K562 (cell line): Measurements from ENCODE around the gene DOLPP1. TPM values are rescaled to one million over a fixed set of nuclear protein-coding genes. Genes with fewer than 3 reads are reported as not detected.

ENCODE experiments used
- ELK3 ChIP-seq: fragments of 450-650 bp; formaldehyde crosslinking; IDR thresholded peaks from 2 replicates; pipeline ENCODE4 v1.4.0; 2020; ENCODE audit warnings: mild to moderate bottlenecking
- MTA1 ChIP-seq: fragments of 450-650 bp; IDR thresholded peaks from 2 replicates; pipeline ENCODE4 v1.6.1; 2017; ENCODE audit warnings: borderline replicate concordance
- NCOA1 ChIP-seq: fragments of 450-650 bp; IDR thresholded peaks from 2 replicates; pipeline ENCODE4 v1.6.1; 2016; ENCODE audit warnings: low read depth
- PATZ1 ChIP-seq: fragments of 250-450 bp; sonication (Bioruptor Pico); IDR thresholded peaks from 2 replicates; pipeline ENCODE4 v1.5.0; 2020; ENCODE audit warnings: mild to moderate bottlenecking, borderline replicate concordance
- POLR3G ChIP-seq: IDR thresholded peaks from 2 replicates; pipeline ENCODE4 v1.6.1; 2011; ENCODE audit not compliant: insufficient read length, insufficient replicate concordance; ENCODE audit errors: extremely low read depth
- SRSF1 ChIP-seq: fragments of 200-400 bp; formaldehyde crosslinking; IDR thresholded peaks from 2 replicates; pipeline ENCODE4 v1.6.1; 2017; ENCODE audit warnings: mild to moderate bottlenecking, low read depth, low read length, moderate library complexity
- ZBTB9 ChIP-seq: fragments of 450-650 bp; formaldehyde crosslinking; IDR thresholded peaks from 2 replicates; pipeline ENCODE4 v1.4.0; 2020; ENCODE audit warnings: mild to moderate bottlenecking, moderate library complexity
- ZFP36 ChIP-seq: fragments of 150-350 bp; IDR thresholded peaks from 2 replicates; pipeline ENCODE4 v1.6.1; 2018; ENCODE audit warnings: low read length, low read depth; ENCODE audit not compliant: partially characterized antibody
- ZNF444 ChIP-seq: fragments of 250-450 bp; sonication (Bioruptor Pico); IDR thresholded peaks from 2 replicates; pipeline ENCODE4 v1.4.0; 2020; ENCODE audit warnings: mild to moderate bottlenecking, moderate library complexity
- polyA plus RNA-seq, 8 experiments: library from polyadenylated mRNA; depleted of rRNA in 4 of 8; stranded (reverse) in 5 of 8; unstranded in 3 of 8; fragments of >200 nt; fragmentation: Nextera tagmentation in 2 of 8; fragmentation: Illumina TruSeq in 1 of 8; extraction: Ambion mirVana in 2 of 8; extraction: Trizol in 1 of 8; gene quantifications; 2 replicates each; pipeline versions ENCODE4 v1.2.1 to v1.2.3, GENCODE V29; 2011 to 2014; ENCODE audit warnings: inconsistent platforms in 1 of 8, missing spikeins in 1 of 8
- total RNA-seq, 7 experiments: library from RNA; depleted of rRNA in 6 of 7; stranded (reverse); fragments of >200 nt in 6 of 7; fragmentation: Illumina TruSeq in 2 of 7; extraction: Trizol in 2 of 7; gene quantifications; 2 replicates each; pipeline versions ENCODE4 v1.2.1 to v1.2.3, GENCODE V29; 2011 to 2021; ENCODE audit warnings: low replicate concordance in 1 of 7
- TF ChIP-seq, protein P1 (sequence below): fragments of 450-650 bp; IDR thresholded peaks from 2 replicates; pipeline ENCODE4 v1.6.1; 2016; ENCODE audit warnings: low read depth
- TF ChIP-seq, protein P2 (sequence below), 2 experiments: fragments of 200-800 bp in 1 of 2; sonication (Bioruptor generic) in 1 of 2; sonication (generic) in 1 of 2; formaldehyde crosslinking in 1 of 2; IDR thresholded peaks in 1 of 2; conservative IDR thresholded peaks in 1 of 2; 2 replicates each; pipeline versions ENCODE4 v1.5.0 to v1.6.1; 2016 to 2020; ENCODE audit warnings: missing compliant biosample characterization in 1 of 2, missing genetic modification characterization in 1 of 2, missing genetic modification reagents in 1 of 2

DOLPP1 gene
- total and polyA plus RNA-seq, 9 of the 15 experiments (the other 6 are each of a cell fraction or from before 2014, with no cell fraction given), result 3.0 to 39.8 (median 30.5) TPM

DNA sequence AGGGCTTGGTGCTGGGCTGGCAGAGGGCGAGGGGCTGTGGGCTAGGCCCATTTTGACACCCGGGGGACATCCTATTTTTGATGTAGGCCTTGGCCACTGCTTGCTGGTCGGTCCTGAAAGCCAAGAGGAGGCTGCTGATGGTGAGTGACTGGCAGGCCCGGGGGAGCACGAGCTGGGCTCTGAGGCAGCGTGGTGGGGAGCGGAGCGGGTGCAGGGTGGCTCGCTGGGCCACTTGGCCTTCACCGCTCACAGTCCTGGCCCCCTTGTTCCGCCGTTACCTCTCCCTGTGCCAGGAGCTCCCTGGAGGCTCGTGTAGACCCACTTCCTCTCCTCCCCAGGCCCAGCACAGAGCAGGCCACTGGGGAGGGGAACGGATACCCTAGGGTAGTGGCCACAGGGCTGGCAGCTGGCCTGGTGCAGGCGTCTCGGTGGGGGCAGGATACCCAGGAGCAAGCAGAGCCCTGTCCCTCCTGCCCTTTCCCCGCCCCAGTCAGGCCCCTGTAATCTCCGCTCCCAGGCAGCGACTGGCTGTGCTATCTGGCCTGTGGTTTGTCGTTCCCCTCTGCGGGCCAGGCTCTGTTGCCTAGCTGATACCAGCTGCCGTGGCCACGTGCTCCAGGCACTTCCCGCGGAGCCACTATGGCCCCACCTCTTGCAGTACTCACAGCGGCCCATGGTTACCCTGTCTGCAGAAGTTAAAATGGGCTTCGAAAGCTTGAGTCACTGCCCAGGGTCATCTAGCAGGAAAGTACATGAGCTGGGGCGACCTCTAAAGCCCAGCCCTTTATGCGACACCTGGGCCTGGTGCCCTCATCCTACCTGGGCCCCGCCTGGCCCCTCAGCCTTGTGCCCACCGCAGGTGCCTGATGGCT lies 11.7 kb upstream of the DOLPP1 start (continued):
- TF ChIP-seq, protein P1, sequence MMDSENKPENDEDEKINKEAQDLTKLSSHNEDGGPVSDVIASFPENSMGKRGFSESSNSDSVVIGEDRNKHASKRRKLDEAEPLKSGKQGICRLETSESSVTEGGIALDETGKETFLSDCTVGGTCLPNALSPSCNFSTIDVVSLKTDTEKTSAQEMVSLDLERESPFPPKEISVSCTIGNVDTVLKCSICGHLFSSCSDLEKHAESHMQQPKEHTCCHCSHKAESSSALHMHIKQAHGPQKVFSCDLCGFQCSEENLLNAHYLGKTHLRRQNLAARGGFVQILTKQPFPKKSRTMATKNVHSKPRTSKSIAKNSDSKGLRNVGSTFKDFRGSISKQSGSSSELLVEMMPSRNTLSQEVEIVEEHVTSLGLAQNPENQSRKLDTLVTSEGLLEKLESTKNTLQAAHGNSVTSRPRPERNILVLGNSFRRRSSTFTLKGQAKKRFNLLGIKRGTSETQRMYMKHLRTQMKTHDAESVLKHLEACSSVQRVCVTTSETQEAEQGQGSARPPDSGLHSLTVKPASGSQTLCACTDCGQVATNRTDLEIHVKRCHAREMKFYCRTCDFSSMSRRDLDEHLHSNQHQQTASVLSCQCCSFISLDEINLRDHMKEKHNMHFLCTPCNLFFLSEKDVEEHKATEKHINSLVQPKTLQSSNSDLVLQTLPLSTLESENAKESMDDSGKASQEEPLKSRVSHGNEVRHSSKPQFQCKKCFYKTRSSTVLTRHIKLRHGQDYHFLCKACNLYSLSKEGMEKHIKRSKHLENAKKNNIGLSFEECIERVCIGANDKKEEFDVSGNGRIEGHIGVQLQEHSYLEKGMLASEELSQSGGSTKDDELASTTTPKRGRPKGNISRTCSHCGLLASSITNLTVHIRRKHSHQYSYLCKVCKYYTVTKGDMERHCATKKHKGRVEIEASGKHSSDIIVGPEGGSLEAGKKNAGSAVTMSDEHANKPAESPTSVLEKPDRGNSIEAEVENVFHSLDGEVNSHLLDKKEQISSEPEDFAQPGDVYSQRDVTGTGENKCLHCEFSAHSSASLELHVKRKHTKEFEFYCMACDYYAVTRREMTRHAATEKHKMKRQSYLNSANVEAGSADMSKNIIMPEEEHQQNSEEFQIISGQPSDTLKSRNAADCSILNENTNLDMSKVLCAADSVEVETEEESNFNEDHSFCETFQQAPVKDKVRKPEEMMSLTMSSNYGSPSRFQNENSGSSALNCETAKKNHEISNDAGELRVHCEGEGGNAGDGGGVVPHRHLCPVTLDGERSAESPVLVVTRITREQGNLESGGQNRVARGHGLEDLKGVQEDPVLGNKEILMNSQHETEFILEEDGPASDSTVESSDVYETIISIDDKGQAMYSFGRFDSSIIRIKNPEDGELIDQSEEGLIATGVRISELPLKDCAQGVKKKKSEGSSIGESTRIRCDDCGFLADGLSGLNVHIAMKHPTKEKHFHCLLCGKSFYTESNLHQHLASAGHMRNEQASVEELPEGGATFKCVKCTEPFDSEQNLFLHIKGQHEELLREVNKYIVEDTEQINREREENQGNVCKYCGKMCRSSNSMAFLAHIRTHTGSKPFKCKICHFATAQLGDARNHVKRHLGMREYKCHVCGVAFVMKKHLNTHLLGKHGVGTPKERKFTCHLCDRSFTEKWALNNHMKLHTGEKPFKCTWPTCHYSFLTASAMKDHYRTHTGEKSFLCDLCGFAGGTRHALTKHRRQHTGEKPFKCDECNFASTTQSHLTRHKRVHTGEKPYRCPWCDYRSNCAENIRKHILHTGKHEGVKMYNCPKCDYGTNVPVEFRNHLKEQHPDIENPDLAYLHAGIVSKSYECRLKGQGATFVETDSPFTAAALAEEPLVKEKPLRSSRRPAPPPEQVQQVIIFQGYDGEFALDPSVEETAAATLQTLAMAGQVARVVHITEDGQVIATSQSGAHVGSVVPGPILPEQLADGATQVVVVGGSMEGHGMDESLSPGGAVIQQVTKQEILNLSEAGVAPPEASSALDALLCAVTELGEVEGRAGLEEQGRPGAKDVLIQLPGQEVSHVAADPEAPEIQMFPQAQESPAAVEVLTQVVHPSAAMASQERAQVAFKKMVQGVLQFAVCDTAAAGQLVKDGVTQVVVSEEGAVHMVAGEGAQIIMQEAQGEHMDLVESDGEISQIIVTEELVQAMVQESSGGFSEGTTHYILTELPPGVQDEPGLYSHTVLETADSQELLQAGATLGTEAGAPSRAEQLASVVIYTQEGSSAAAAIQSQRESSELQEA, result no peak
- TF ChIP-seq ZBTB9 (CRISPR knock-in tag), result peak; percentile 95
- TF ChIP-seq MTA1, result peak; percentile 36; the same call in 1 of the 2 replicates
- peak; percentile 92 for TF ChIP-seq NCOA1
- no peak for TF ChIP-seq PATZ1 (CRISPR knock-in tag)
- no peak for TF ChIP-seq ELK3 (CRISPR knock-in tag)
- no peak for TF ChIP-seq POLR3G
- TF ChIP-seq SRSF1, result no peak
- TF ChIP-seq ZNF444 (CRISPR knock-in tag), result no peak
- TF ChIP-seq, protein P2, sequence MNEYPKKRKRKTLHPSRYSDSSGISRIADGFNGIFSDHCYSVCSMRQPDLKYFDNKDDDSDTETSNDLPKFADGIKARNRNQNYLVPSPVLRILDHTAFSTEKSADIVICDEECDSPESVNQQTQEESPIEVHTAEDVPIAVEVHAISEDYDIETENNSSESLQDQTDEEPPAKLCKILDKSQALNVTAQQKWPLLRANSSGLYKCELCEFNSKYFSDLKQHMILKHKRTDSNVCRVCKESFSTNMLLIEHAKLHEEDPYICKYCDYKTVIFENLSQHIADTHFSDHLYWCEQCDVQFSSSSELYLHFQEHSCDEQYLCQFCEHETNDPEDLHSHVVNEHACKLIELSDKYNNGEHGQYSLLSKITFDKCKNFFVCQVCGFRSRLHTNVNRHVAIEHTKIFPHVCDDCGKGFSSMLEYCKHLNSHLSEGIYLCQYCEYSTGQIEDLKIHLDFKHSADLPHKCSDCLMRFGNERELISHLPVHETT (CRISPR knock-in tag; conservative IDR thresholded peaks at IDR 0.05 in 1 of 2, IDR thresholded peaks at IDR 0.05 in 1 of 2), result peak in 1 of 2 experiments; percentile 95; a peak in 2 of 4 replicates
- no peak for TF ChIP-seq ZFP36
